Measurements from ENCODE around the gene ZNF556.

Gene ZNF556

DNA sequence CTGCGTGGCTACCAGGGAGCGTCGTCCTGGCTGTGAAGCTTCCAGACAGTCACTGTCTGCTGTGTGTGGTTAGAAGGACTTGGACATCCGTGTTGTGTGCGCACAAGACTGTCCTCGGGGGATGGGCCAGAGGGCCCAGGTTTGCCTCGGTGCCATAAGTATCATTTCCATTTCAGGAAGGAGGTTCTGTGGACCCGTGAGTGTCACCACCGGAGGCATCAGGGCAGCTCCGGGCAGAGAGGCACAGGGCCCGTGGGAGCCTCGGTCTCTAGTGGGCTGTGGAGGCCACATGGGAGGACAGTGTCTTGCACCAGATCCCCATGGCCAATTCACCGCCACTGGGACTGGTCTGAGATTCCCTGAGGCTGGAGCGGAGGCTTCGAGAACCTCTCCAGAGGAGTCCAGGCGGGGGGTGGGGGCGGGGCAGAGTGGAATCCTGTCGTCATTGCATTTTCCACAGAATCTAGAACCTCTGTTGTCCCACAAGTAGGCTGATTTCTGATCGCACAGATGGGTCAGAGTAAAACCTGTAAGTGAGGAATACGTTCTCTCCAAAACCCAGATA is 39.6 kb downstream of the ZNF556 start:
- DNase-seq = no peak

DNA sequence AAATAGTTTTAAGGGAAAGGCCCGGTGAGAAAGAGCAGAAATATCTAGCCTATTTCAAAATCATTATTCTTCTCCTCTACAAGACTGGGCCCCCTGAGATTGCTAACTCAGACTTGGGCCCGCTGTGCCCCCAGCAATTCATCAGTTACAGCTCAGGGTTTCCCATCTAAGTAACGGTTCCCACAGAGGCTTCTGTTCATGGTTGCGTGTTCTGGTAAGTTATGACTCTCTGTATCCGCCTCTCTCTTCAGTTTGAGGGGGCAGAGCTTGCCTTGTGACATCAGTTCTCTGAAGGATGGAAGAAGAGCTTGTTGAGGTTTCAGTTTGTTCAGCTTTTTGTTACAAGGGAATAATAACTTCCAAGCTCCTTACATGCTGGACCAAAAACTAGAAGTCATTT is 45.2 kb downstream of the ZNF556 start:
- no peak for DNase-seq

DNA sequence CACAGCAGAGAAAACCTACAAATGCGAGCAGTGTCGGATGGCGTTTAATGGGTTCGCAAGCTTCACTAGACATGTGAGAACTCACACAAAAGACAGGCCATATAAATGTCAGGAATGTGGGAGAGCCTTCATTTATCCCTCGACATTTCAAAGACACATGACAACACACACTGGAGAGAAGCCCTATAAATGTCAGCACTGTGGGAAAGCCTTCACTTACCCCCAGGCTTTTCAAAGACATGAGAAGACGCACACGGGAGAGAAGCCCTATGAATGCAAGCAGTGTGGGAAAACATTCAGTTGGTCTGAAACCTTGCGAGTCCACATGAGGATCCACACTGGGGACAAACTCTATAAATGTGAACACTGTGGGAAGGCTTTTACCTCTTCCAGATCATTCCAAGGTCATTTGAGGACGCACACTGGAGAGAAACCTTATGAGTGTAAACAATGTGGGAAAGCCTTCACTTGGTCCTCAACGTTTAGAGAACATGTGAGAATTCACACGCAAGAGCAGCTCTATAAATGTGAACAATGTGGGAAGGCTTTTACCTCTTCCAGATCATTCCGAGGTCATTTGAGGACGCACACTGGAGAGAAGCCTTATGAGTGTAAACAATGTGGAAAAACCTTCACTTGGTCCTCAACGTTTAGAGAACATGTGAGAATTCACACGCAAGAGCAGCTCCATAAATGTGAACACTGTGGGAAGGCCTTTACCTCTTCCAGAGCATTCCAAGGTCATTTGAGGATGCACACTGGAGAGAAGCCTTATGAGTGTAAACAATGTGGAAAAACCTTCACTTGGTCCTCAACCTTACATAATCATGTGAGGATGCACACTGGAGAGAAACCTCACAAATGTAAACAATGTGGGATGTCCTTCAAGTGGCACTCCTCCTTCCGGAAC is 50.4 kb downstream of the ZNF556 start:
- no peak for DNase-seq

DNA sequence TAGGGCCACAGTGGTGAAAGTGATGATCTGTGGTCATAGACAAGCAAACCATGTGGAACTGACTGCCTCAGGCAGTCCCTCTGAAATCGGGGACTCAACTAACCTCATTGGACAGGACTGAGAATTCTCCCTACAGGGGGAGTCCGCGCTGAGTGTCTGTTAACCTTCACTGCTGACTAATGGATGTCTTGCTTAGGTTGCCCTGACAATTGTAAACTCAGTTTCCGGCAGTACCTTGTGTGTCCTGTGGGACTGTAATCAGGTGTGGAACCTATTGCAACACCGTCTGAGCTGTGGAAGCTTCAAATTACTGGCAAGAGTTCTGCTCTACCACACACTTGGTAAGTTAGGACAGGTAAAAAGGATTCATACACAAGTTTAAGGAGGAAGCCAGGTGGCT is 55.9 kb downstream of the ZNF556 start:
- DNase-seq = no peak

DNA sequence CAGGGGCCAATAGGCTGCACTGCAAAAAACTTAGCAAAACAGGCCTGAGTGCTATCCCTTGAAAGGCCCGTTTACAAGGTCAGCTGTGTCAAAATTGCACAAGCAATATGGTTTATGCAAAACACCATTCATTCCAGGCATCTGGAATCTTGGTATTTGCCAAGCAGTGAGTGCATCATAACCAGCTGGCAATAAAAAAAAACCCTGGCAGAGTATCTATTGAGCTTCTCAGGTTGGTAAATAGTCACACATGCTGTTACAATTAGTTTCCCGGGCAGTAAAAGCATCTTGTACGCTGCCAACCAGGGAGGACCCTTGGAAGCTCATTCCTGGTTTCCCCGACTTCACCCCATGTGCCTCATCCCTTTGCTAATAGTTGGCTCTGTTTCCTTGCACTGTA is 56.4 kb downstream of the ZNF556 start:
- DNase-seq = no peak

DNA sequence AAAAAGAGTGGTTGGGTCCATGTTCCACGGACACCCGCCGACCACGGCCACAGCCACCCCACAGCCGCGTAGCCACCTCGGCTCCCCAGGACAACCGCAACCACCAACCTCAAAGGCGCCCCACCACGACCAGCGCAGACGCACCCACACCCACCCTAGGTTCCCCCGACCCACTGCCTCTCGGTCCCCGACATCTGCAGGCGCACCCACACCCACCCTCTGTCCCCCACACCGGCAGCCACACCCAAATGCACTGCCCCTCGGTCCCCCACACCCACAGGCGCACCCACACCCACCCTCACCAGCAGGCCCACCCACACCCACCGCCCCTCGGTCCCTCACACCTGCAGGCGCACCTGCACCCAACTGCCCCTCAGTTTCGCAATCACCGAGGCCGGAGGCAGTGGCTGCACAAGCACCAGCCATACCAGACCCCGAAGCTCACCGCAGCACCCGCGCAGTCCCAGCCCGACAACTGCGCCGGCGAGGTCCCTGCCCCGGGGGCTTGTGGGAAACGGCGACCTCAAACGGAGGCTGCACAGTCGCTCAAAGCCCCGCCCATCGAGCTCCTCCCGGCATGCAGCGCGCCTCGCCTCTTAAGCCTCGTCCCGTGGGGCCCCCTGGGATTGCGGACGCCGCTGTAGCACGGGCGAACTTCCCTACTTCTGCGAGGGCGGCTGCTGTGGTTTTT is 59.4 kb downstream of the ZNF556 start:
- DNase-seq = no peak

DNA sequence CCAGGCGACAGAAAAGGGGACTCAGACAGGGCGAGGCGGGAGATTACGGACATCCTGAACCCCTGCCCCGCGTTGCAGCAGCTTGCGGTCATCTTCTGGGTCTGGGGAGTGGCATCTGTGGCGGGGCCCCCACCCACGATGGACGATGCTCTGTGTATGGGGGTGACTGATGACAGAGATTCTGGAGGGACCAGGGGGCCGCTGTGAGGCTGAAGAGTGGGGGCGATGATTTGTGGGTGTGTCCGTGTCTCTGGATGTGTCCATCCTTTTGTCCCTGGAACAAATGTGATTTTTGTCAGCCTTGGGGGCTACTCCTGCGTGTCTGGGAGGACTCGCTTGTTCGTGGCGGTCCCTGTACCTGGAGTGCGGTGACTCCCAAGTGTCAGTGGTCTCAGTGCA is 59.9 kb downstream of the ZNF556 start:
- no peak for DNase-seq
